DMS 273 treated with DMSO at 0.1 percent for 48 hours (cell line): ENCODE data around the gene C16orf92.
A peak's percentile ranks its signal among the peaks of the same experiment; 100 is the strongest.
"Not testable (repeated sequence)": the region's sequence is repeated elsewhere in the genome, so short reads cannot be mapped to it uniquely, and the experiment has no call there.

ENCODE experiments used
- DNase-seq: peaks from one replicate; lab custom pipeline; 2025; lab: John Stamatoyannopoulos, UW

The C16orf92 gene

DNA sequence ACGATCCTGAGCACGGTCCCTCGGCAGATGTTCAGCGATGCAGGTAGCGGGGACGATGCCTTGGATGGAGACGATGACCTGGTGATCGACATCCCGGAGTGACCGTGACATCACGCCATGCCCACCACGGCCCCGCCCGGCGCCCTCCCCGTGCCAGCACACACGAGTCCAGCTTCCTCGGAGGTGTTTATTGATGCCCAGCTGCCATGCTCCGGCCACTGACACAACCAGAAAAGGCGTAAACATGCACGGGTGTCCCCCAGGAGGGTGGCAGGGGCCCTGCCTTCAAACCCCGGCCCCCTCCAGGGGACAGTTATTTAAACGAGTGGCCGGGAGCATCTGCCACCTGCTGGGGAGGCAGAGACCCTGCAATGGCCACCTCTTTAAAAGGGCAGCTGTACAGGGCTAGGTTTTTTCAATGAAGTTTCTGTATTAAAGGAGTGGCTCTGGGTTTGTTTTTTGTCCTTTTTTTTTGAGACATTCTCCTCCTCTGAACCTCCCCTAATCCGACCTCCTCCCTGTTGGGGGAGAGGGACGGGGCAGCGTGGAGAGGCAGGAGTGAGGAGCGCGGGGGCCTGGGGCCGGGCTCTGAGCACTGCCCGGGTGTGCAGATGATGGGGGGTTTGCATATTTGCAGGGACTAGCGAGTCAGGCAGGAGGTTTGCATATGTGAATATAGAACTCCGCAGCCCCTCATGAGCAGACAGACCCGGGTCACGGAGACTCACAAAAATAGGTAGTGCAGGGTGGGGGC, 17.5 kb upstream of the C16orf92 start:
- peak; percentile 42 for DNase-seq

DNA sequence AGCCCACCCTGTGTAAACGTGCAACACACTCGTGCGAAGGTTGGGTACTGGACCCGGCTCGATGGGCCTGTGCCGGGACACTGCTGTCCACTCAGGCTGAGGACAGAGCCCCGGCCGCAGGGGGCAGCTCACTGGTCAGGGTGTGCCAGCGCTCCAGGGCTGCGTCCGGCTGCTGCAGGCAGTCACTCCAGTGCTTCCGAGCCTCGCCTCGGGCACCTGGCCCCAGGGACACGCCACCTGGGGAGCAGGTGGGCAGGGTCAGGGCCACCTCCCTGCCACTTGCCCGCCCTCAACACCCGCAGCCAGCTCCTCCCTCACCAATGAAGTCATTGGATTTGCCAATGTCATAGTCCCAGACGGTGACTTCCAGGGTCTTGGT, 16.9 kb upstream of the C16orf92 start:
- DNase-seq = no peak

DNA sequence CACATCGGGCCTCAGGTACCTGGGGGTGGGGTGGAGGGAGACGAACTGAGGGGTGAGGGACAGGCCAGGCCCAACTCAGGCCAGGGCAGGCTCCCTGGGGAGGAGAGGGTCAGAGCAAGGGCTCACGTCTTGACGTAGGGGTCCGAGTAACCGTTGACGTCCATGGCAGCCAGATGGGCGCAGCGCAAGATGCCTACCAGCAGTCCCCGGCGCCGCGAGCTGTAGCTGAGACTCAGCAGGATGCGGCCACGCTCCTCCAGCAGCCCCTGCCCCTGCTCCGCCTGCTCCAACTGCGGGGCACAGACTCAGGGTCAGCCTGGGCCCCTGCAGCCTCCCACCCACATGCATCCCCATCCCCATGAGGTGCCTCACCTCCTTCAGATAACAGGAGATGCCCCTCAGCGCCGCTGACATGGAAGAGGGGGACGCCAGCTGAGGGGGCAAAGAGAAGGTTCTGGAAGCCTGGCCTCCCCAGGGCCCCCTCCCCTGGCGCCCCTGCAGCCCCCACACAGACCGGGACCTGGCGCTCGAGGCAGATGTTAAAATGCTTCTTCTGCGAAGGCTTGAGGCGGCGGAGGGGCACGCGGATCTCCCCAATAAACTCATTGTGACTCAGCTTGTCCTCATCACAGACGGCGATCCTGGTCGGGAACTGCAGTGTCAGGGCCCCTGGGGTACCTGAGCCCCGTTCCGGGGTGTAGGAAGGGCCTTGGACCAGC, 16.2 kb upstream of the C16orf92 start:
- DNase-seq = no peak

DNA sequence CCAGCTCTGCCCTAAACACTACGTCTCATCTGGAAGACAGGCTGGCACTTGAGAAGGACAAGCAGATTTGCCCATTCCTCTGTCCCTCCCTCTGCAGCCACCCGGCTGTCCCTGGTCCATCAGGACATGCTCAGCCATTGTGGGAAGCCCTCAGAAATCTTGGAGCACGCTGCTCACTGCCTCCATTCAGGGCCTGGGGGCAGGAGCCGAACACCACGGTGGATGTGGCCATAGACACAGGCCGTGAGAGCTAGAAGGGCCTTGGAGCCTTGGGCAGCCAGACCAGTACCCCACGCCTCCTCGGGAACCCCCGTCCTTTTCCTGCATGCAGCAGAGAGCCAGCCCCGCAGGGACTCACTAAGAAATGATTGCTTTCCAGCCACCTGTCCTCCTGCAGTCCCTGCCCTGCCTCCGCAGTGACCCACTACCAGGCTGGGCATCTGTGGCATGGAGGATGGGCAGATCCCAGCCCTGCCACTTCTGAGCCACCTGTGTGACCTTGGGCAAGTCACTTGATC, 15.6 kb upstream of the C16orf92 start:
- DNase-seq = no peak

DNA sequence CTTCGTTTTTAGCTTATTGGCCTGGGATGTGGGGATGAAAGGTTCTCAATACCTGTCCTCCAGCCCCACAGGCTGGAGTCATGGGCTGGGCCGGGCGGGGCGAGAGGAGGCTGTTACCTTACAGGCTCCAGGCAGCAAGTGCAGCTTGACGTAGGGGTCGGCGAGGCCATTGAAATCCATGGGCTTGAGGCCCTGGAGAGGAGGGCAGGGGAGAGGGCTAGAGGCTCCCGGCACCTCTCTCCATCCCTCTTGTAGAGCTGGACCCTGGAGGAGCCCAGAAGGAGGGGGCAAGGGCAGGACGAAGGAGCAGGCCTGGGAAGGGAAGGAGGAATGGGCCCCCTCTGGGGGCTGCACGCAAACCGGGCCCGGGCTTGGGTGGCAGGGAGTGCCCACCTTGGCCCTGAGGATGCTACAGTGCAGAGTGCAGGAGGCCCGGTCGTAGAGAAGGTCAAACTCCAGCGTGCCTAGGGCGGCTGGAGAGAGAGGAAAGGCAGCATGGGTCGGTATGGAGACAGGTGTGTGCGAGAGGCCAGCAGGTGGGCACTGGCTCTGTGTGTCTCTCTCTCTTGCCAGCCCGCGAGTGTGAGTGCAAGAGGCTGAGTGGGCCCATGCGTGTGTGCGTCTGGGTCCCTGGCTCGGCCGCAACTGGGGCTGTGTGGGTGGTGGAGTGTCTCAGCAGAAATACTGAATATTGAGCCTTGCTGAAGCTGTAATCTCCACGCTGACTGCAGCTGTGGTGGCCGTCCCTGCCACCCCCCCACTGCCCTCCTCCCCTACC, 13.7 kb upstream of the C16orf92 start:
- no peak for DNase-seq

DNA sequence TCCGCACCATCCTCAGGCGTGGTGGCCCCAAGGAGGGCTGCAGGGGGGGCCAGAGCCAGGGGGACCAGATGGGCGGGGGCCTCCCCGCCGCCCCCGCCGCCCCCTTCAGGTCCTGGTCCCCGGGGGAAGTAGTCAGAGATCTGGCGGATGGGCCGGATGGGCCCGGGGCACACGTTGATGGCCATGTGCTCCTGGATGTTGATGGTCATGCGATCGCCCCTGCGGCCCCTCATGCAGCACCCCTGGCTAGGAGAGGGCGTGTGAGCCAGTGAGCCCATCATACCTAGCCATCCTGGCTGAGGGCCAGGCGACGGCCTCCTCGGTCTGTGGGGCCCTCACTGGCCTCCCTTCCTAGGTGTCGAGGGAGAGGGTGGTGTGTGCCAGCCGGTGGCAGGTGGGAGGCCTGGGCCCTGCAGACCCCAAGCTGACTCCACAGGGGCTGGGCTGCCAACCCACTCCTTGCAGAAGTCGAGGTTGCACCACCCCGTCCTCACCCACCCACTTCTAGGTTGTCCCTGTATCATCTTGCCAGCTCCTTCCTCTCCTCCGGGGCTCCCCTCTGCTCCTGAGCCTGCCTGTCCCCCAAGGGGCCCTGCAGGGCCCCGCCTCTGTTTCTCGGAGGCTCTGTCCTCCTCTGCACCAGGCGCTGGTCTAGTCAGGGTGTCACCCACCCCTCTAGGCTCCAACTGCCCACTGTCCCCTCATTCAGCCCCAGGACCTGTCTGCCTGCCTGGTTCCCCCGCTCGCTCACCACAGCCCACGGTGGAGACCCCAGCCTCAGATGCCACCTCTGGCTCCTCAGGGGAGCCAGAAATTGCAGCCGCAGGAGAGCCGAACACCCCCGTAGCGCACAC, 12.8 kb upstream of the C16orf92 start:
- no peak for DNase-seq

DNA sequence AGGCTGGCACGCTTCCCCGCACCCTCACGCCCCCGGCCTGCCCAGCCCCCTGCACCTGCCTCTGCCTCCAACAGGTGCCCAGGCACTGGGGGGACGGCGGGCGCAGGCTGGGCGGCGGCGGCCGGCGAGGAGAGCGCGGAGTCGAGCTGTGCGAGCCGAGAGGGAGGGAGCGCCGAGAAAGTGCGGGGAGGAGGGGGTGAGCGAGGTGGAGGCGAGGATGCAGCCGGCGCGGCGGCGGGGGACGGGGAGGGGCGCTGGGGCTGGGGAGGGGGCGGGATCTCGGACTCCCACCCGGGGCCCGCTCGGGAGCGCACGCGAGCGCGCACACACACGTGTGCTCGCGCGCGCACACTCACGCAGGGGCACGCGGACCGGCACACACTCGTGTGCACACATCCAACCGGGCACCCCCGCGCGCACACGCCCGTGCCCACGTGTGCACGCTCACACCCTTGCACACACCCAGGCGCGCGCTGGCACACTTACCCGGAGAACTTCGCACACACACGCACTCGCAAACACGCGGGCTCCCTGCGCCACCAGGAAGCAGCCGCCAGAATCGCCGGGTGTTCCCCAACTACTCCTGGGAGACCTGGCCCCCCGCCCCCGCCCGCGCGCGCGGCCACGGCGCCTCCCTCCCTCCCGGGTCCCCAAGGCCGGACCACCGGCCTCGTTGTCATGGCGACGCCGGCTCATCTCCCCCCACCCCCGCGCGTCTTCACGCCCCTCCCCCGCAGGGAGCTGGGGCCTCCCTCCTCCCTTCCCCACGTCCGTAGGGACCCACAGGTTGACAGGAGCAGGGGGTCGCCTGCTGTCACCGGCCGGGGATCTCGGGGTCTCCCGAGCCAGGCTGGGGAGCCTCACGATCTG, 11.9 kb upstream of the C16orf92 start, which contains the start of gene DOC2A:
Gene DOC2A (minus strand): TSS at position 184 of the 870 bp plus-strand sequence. CDS start 805 bp downstream, outside the sequence.
- DNase-seq = no peak

DNA sequence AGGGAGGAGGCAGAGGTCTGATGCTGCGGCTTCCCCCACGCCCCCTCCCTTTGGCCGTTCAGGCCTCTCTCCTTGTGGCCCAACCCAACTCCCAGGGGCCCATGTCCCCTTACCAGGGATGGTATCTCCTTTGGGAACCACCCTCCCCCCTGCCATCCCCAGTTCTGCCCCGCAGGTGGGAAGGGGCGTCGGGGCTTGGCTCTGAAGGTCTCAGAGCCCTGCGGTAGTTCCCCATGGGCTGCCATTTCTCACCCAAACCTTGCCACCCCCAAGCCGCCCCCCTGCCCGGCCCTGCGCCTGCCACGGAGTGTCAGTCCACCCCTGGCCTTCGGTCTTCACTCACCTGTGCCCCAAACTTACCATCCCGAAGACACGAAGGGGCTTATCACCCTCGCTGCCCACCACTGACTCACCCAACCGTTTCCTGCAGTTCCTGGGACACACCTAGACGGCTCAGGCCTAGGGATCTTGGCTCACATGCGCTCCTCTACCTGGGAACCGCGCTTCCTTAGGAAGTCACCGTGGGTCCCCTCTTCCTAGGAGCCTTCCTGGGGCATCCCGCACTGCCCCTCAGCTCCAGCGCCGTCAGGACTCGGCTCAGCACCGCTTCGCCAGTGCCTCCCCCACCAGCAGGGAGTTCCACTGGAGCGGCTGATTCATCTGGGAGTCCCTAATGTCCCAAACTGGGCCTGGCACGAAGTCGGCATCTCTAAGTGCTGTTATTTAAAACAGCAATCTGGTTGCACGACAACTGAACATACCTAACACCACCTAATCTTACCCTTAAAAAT, 11.1 kb upstream of the C16orf92 start:
- DNase-seq = no peak

DNA sequence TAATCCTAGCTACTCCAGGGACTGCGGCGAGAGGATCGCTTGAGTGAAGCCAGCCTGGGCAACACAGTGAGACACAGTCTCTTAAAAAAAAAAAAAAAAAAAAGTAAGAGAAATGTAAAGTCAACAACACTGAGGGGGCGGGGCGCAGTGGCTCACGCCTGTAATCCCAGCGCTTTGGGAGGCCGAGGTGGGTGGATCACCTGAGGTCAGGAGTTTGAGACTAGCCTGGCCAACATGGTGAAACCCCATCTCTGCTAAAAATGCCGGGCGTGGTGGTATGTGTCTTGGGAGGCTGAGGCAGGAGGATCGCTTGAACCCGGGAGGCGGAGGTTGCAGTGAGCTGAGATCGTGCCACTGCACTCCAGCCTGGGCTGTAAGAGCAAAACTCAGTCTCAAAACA, 10.4 kb upstream of the C16orf92 start:
- not testable (repeated sequence) for DNase-seq

DNA sequence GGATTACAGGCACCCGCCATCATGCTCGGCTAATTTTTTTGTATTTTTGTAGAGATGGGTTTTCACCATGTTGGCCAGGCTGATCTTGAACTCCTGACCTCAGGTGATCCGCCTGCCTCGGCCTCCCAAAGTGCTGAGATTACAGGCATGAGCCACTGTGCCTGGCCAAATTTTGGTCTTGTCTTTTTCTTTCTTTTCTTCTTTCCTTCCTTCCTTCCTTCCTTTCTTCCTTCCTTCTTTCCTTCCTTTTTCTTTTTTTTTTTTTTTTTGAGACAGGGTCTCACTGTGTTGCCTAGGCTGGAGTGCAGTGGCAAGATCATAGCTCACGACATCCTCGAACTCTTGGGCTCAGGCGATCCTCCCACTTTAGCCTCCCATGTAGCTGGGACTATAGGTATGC, 7.5 kb upstream of the C16orf92 start:
- DNase-seq = not testable (repeated sequence)

DNA sequence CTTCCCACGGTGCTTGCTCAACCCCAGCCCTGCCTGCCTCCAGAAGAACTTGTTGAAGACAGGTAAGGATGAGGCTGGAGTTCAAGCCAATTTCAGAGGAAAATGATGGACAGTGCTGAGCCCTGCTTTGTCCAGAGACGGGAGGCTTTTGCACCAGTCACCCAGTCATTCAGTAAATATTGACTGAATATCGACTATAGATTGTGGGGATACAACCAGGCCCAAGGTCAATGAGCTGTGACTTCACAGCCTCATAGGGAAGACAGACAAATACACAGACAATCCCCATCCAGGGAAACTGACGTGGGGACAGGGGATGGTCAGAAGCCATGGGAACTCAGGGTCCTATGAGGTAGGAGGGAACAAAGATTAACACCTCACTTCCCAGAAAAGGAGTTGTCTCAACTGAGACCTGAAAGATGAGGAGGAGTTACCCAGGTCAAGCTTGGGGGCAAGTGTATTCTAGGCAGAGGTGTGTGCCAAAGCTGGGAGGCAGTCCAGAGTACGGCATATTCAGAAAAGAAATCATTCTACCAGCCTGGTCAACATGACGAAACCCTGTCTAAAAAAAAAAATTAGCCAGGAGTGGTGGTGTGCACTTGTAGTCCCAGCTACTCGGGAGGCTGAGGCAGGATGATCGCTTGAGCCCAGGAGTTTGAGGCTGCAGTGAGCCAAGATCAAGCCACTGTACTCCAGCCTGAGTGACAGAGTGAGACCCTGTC, 6.3 kb upstream of the C16orf92 start:
- DNase-seq = no peak

DNA sequence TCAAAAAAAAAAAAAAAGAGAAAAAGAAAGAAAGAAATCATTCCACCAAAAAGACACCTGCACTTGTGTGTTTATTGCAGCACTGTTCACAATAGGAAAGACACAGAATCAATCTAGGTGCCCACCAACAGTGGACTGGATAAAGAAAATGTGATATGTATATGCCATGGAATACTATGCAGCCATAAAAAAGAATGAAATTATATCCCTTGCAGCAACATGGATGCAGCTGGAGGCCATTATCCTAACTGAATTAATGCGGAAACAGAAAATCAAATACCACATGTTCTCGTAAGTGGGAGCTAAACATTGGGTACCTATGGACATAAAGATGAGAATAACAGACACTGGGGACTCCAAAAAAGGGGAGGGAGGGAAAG, 5.7 kb upstream of the C16orf92 start:
- no peak for DNase-seq

DNA sequence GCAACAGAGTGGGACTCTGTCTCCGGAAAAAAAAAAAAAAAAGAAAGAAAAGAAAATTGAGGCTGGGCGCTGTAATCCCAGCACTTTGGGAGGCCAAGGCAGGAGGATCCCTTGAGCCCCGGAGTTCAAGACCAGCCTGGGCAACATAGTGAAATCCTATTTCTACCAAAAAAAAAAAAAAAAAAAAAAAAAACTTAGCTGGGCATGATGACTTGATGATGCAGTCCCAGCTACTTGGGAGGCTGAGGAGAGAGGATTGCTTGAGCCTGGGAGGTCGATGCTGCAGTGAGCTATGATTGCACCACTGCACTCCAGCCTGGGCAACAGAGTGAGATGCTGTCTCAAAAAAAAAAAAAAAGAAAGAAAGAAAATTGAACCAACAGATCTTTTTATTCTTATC, 5.1 kb upstream of the C16orf92 start:
- not testable (repeated sequence) for DNase-seq

DNA sequence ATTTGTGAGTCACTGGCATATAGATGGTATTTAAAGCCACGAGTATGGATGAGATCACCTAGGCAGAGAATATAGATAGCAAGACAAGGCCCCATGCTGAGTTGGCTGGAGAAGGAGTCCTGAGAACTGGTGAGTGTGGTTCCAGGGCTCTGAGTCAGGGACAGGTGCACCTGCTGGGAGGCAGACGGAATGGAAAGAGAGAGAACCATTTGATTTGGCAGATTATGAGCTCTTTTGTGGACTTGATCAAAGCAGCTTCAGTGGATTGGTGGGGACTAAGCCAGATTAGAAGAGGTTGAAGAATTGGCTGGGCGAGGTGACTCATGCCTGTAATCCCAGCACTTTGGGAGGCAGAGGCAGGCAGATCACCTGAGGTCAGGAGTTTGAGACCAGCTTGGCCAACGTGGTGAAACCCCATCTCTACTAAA, 4.3 kb upstream of the C16orf92 start:
- DNase-seq = no peak

DNA sequence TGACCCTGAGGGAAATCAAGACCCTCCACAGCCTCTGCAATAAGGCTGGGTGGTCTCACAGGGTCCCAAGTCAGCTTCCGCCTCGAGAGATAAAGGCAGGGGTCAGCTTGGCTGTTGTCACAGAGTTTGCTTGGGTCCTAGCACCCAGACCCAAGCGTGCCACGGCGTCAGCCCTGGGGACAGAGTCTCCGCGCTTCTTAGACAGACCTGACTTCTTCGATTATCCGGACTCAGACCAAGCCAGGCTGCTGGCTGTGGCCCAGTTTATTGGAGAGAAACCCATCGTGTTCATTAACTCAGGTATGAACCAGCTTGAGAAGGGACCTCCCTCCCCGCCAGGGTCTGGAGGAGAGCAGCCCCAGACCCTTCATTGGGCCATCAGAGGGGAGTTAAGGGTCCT, 588 bp downstream of the C16orf92 start:
- no peak for DNase-seq

DNA sequence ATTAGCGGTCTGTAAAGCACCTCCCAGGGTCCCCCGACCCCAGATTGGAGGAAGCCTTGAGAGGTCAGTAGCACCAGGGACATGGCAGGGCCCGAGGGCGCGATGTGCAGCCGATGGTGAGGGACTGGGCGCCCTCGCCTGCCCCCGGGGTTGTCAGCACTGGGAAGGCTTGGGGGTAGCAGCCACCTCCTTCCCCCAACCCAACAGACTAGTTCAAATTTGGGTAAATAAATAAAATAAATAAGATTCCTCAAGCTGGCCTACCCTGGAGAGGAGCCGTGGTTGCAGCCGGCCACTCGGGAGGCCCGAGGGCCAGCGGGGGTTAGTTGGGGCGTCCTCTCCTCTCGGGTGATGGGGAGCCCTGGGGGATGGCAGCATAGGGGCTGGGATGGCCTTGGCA, 1.5 kb downstream of the C16orf92 start:
- no peak for DNase-seq

DNA sequence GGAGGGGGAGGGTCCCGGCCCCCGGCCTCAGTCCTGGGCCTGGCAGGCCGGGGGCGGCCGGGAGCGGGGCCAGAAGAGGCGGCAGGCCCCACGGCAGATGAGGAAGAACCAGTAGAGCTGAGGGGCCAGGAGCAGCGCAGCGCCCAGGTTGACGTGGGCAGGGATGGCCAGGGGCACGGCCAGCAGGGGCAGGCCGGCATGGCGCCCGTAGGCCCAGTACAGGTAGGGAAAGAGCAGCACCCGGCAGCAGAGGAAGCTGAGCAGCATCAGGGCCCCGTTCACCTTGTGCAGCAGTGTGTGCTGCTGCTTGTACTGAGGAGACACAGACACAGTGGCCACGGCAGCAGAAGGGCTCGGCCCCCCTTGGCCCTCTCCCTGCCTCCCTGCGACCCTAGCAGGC, 2.2 kb downstream of the C16orf92 start:
- DNase-seq = no peak

DNA sequence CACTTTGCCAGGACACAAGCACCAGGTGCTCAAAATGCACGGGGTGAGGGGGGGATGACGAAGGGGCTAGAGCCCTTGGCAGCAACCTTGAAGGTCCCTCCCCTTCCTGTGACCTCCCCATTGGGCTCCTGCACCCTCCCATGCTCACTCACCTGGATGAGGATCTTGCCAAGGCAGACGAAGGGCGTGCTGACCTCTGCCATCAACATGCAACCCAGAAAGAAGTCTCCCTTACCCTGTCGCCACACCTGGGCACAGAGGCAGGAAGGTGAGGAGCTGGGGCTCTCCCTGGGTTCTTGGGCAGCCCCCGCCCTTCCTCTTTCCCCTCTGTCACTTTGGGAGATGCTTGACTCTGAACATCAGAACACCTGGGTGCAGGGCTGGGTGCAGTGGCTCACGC, 2.6 kb downstream of the C16orf92 start:
- no peak for DNase-seq

DNA sequence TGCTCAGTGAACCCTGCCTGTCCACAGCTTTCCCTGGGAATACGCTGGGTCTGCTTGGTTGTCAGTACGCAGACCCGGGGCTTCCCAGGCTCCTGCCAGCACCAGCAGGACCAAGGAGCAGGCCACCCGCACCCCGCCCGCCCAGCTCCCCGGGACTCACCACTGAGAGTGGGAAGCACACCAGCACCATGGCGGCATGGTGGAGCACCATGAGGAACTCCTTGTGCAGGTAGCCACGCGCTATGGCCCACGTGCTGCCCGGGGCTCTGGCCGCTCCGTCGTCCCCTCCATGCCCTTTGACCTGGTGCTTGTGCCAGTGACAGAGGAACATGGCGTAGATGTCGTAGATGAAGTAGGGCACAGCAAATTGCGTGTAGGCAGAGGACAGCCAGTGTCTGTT, 3.5 kb downstream of the C16orf92 start:
- DNase-seq = no peak
